Neuronal stem cell (in vitro differentiated cells): ENCODE measurements around the gene CNIH2.

Experiments
- DNase-seq: peaks from one replicate; pipeline ENCODE4 v3.0.0-alpha.2; 2013; ENCODE audit warnings: low spot score
- H2AFZ ChIP-seq: one replicate; pipeline ENCODE4 v1.6.1; 2013; ENCODE audit warnings: mild to moderate bottlenecking, low read length, inconsistent platforms
- H2AK5ac ChIP-seq: 2 replicates; pipeline ENCODE4 v1.6.1; 2013; ENCODE audit warnings: low read depth, mild to moderate bottlenecking, inconsistent platforms, low read length, moderate library complexity, mixed read lengths
- H2BK120ac ChIP-seq: 2 replicates; pipeline ENCODE4 v1.6.1; 2013; ENCODE audit warnings: low read depth, mild to moderate bottlenecking, inconsistent platforms, low read length, moderate library complexity, mixed read lengths
- H2BK12ac ChIP-seq: one replicate; pipeline ENCODE4 v1.6.1; 2013; ENCODE audit warnings: low read length, inconsistent platforms
- H2BK15ac ChIP-seq: 2 replicates; pipeline ENCODE4 v1.6.1; 2013; ENCODE audit warnings: mild to moderate bottlenecking, low read length, inconsistent platforms, mixed read lengths
- H2BK5ac ChIP-seq: one replicate; pipeline ENCODE4 v1.6.1; 2013; ENCODE audit warnings: inconsistent platforms, mild to moderate bottlenecking, low read length, moderate library complexity
- H3K14ac ChIP-seq: one replicate; pipeline ENCODE4 v1.6.1; 2013; ENCODE audit warnings: low read length, inconsistent platforms
- H3K18ac ChIP-seq: 2 replicates; pipeline ENCODE4 v1.6.1; 2013; ENCODE audit warnings: low read length, inconsistent platforms
- H3K23ac ChIP-seq: 2 replicates; pipeline ENCODE4 v1.6.1; 2013; ENCODE audit warnings: low read depth, mild to moderate bottlenecking, mixed read lengths, low read length, inconsistent platforms; ENCODE audit not compliant: poor library complexity
- H3K27ac ChIP-seq: replicated peaks from 3 replicates; pipeline ENCODE4 v1.5.1; 2013; ENCODE audit warnings: low read length, inconsistent platforms
- H3K27me3 ChIP-seq, 3 experiments: 2 replicates each; pipeline ENCODE4 v1.6.1; 2013; ENCODE audit warnings: low read length in 3 of 3, mild to moderate bottlenecking in 2 of 3, inconsistent platforms in 1 of 3, low read depth in 1 of 3, mixed read lengths in 1 of 3, moderate library complexity in 1 of 3; ENCODE audit not compliant: control insufficient read depth in 3 of 3, insufficient read depth in 3 of 3
- H3K36me3 ChIP-seq, 2 donors: replicated peaks in 1 of 2; 2 replicates each; pipeline ENCODE4 v1.6.1; 2013; ENCODE audit warnings: low read length in 2 of 2; ENCODE audit not compliant: control insufficient read depth in 2 of 2, insufficient read depth in 2 of 2
- H3K4ac ChIP-seq: 2 replicates; pipeline ENCODE4 v1.6.1; 2013; ENCODE audit warnings: inconsistent platforms, mild to moderate bottlenecking, low read length, moderate library complexity
- H3K4me1 ChIP-seq, 2 donors: 1 replicate in 1 of 2; 2 replicates in 1 of 2; pipeline ENCODE4 v1.6.1; 2013; ENCODE audit warnings: low read length in 2 of 2, low read depth in 1 of 2; ENCODE audit not compliant: control insufficient read depth in 2 of 2, insufficient read depth in 1 of 2
- H3K4me2 ChIP-seq: one replicate; pipeline ENCODE4 v1.6.1; 2013; ENCODE audit warnings: mild to moderate bottlenecking, low read length, inconsistent platforms; ENCODE audit not compliant: insufficient read depth, poor library complexity, severe bottlenecking
- H3K4me3 ChIP-seq, 2 donors: 2 replicates each; pipeline ENCODE4 v1.5.1; 2013; ENCODE audit warnings: low read length in 2 of 2, mild to moderate bottlenecking in 2 of 2, inconsistent platforms in 1 of 2, moderate library complexity in 1 of 2
- H3K79me1 ChIP-seq: one replicate; pipeline ENCODE4 v1.6.1; 2013; ENCODE audit warnings: low read depth, mild to moderate bottlenecking, inconsistent platforms, low read length, moderate library complexity
- H3K9ac ChIP-seq: one replicate; pipeline ENCODE4 v1.6.1; 2013; ENCODE audit warnings: mild to moderate bottlenecking, low read depth, low read length, inconsistent platforms; ENCODE audit not compliant: poor library complexity
- H3K9me3 ChIP-seq, 2 donors: replicated peaks in 1 of 2; 2 replicates each; pipeline versions ENCODE3 to v1.6.1; 2013; ENCODE audit warnings: low read length in 2 of 2, mild to moderate bottlenecking in 2 of 2, inconsistent platforms in 1 of 2, low read depth in 1 of 2, mixed read lengths in 1 of 2, moderate library complexity in 1 of 2; ENCODE audit not compliant: control insufficient read depth in 2 of 2, insufficient read depth in 1 of 2
- H4K8ac ChIP-seq: one replicate; pipeline ENCODE4 v1.6.1; 2013; ENCODE audit warnings: low read depth, mild to moderate bottlenecking, inconsistent platforms, low read length, moderate library complexity
- H4K91ac ChIP-seq: one replicate; pipeline ENCODE4 v1.6.1; 2013; ENCODE audit warnings: low read length, low read depth, mild to moderate bottlenecking, inconsistent platforms; ENCODE audit not compliant: poor library complexity
- whole genome bisulfite sequencing, 2 donors: extraction: QIAGEN DNeasy Blood & Tissue Kit; methylation state at CpG; one replicate each; pipeline ENCODE4 v1.1.7; 2013; ENCODE audit warnings: missing lambda C conversion rate in 2 of 2, mixed read lengths in 1 of 2; ENCODE audit not compliant: insufficient read length in 2 of 2, insufficient replicate concordance in 1 of 2; ENCODE audit errors: extremely low coverage in 2 of 2; 5-methylcytosine and 5-hydroxymethylcytosine counted together

The CNIH2 gene

GRCh38 chr11:66237867-66238266 is 40.1 kb upstream of the CNIH2 start:
- H3K79me1 ChIP-seq: no peaks in the 10 kb centered on the region
- DNase-seq: no peak
- no peak overlapping the region for H2BK5ac ChIP-seq
- no peak overlapping the region for H3K18ac ChIP-seq
- no peak overlapping the region for H3K14ac ChIP-seq
- H4K8ac ChIP-seq: no peak overlapping the region
- no peak overlapping the region for H3K23ac ChIP-seq
- no peak overlapping the region for H3K4me2 ChIP-seq
- H3K9ac ChIP-seq: no peak overlapping the region
- no peak overlapping the region for H2BK120ac ChIP-seq
- peaks cover 7 to 68% of the 10 kb centered on the region in 2 donors for H3K36me3 ChIP-seq
- no peak overlapping the region for H2BK12ac ChIP-seq
- H2AK5ac ChIP-seq: no peak overlapping the region
- H2BK15ac ChIP-seq: no peak overlapping the region
- H3K4ac ChIP-seq: no peak overlapping the region
- no peak overlapping the region for H2AFZ ChIP-seq
- H3K4me3 ChIP-seq: no peak overlapping the region
- H3K9me3 ChIP-seq: no peaks in the 10 kb centered on the region
- H4K91ac ChIP-seq: no peak overlapping the region
- no peaks in the 10 kb centered on the region for H3K27me3 ChIP-seq
- no CpG with 5 or more reads among the region's 6 CpGs for WGBS, 2 donors
- H3K27ac ChIP-seq: no peak overlapping the region
- H3K4me1 ChIP-seq: no peaks in the 10 kb centered on the region

GRCh38 chr11:66238786-66239413 is 39.1 kb upstream of the CNIH2 start:
- Histone ChIP-seq H2AK5ac (no peak overlapping the region), H4K91ac (no peak overlapping the region), H3K79me1 (no peaks in the 10 kb centered on the region), H3K9me3 (no peaks in the 10 kb centered on the region), H2BK12ac (no peak overlapping the region), H3K4me1 (peaks cover 0 to 4% of the 10 kb centered on the region in 2 donors), H3K27me3 (no peaks in the 10 kb centered on the region), H3K4ac (no peak overlapping the region), H2BK5ac (no peak overlapping the region), H3K4me3 (no peak overlapping the region), H3K9ac (peak overlapping the region; percentile 13), H2BK120ac (no peak overlapping the region), H3K23ac (peak overlapping the region; percentile 49), H2AFZ (no peak overlapping the region), H3K18ac (no peak overlapping the region), H3K27ac (no peak overlapping the region), H4K8ac (no peak overlapping the region), H3K14ac (no peak overlapping the region), H3K36me3 (peaks cover 6 to 60% of the 10 kb centered on the region in 2 donors), H2BK15ac (no peak overlapping the region), H3K4me2 (no peak overlapping the region)
- no CpG with 5 or more reads among the region's 17 CpGs for WGBS, 2 donors
- DNase-seq: no peak

GRCh38 chr11:66239511-66239910 is 38.5 kb upstream of the CNIH2 start:
- H3K4me3 ChIP-seq: no peak overlapping the region
- no peak for DNase-seq
- no peak overlapping the region for H2BK5ac ChIP-seq
- peaks cover 6 to 54% of the 10 kb centered on the region in 2 donors for H3K36me3 ChIP-seq
- no peak overlapping the region for H2BK120ac ChIP-seq
- no peak overlapping the region for H2BK15ac ChIP-seq
- H4K8ac ChIP-seq: no peak overlapping the region
- no peak overlapping the region for H3K18ac ChIP-seq
- no peak overlapping the region for H3K4me2 ChIP-seq
- no peak overlapping the region for H3K23ac ChIP-seq
- H2BK12ac ChIP-seq: no peak overlapping the region
- no peak overlapping the region for H4K91ac ChIP-seq
- no peaks in the 10 kb centered on the region for H3K79me1 ChIP-seq
- WGBS, 2 donors: no CpG with 5 or more reads among the region's 3 CpGs
- H3K4ac ChIP-seq: no peak overlapping the region
- H3K9me3 ChIP-seq: no peaks in the 10 kb centered on the region
- H3K27me3 ChIP-seq: no peaks in the 10 kb centered on the region
- no peak overlapping the region for H3K9ac ChIP-seq
- H2AK5ac ChIP-seq: no peak overlapping the region
- H3K14ac ChIP-seq: no peak overlapping the region
- peaks cover 0 to 5% of the 10 kb centered on the region in 2 donors for H3K4me1 ChIP-seq
- H3K27ac ChIP-seq: no peak overlapping the region
- no peak overlapping the region for H2AFZ ChIP-seq

- Histone ChIP-seq H2BK5ac (no peak overlapping the region), H3K23ac (no peak overlapping the region), H3K27me3 (no peaks in the 10 kb centered on the region), H3K14ac (no peak overlapping the region), H2AK5ac (no peak overlapping the region), H3K4me3 (no peak overlapping the region), H4K91ac (no peak overlapping the region), H4K8ac (no peak overlapping the region), H3K9me3 (no peaks in the 10 kb centered on the region), H3K79me1 (no peaks in the 10 kb centered on the region), H2AFZ (no peak overlapping the region), H3K4me2 (no peak overlapping the region), H2BK120ac (no peak overlapping the region), H3K36me3 (peaks cover 6 to 54% of the 10 kb centered on the region in 2 donors), H3K27ac (no peak overlapping the region), H3K4me1 (peaks cover 0 to 5% of the 10 kb centered on the region in 2 donors), H2BK15ac (no peak overlapping the region), H3K9ac (no peak overlapping the region), H2BK12ac (no peak overlapping the region), H3K18ac (no peak overlapping the region), H3K4ac (no peak overlapping the region)
- DNase-seq: no peak
- WGBS, 2 donors: no CpG with 5 or more reads among the region's 25 CpGs
Measured at GRCh38 chr11:66239998-66240780, 37.8 kb upstream of the CNIH2 start.
